GM06990 (cell line): Measurements from ENCODE around the gene SORCS1.

ENCODE experiments used
- DNase-seq: peaks from one replicate; pipeline ENCODE4 v3.0.0-alpha.2; 2011; ENCODE audit not compliant: insufficient read length; ENCODE audit errors: extremely low read depth
- H3K27me3 ChIP-seq: replicated peaks from 2 replicates; pipeline ENCODE4 v1.6.0; 2011; ENCODE audit warnings: low read length; ENCODE audit not compliant: control insufficient read depth, insufficient read depth
- H3K36me3 ChIP-seq: 2 replicates; pipeline ENCODE4 v1.5.1; 2011; ENCODE audit warnings: low read length; ENCODE audit not compliant: control insufficient read depth, insufficient read depth
- H3K4me3 ChIP-seq: replicated peaks from 2 replicates; pipeline ENCODE4 v1.5.1; 2011; ENCODE audit warnings: low read depth, mild to moderate bottlenecking, control low read depth, low read length
- CTCF ChIP-seq: IDR thresholded peaks from 2 replicates; pipeline ENCODE4 v1.5.1; 2011; ENCODE audit warnings: low read length, control low read depth, mild to moderate bottlenecking, inconsistent platforms; ENCODE audit not compliant: insufficient read depth, poor library complexity, severe bottlenecking

The SORCS1 gene

GRCh38 chr10:107139237-107139636 lies 25.3 kb downstream of the SORCS1 start:
- TF ChIP-seq CTCF, result no peak
- Histone ChIP-seq H3K36me3 (no peaks in the 10 kb centered on the region), H3K27me3 (no peaks in the 10 kb centered on the region), H3K4me3 (no peak overlapping the region)
- no peak for DNase-seq

- no peak for DNase-seq
- H3K4me3 ChIP-seq, result no peak overlapping the region
- H3K36me3 ChIP-seq, result no peaks in the 10 kb centered on the region
- H3K27me3 ChIP-seq, result no peaks in the 10 kb centered on the region
- no peak for TF ChIP-seq CTCF
These were observed 30.9 kb downstream of the SORCS1 start for GRCh38 chr10:107133656-107134055.

- Histone ChIP-seq H3K27me3 (no peaks in the 10 kb centered on the region), H3K36me3 (no peaks in the 10 kb centered on the region), H3K4me3 (no peak overlapping the region)
- TF ChIP-seq CTCF, result no peak
- no peak for DNase-seq
These were observed 35.5 kb downstream of the SORCS1 start for GRCh38 chr10:107129000-107129399.

- no peaks in the 10 kb centered on the region for H3K36me3 ChIP-seq
- no peaks in the 10 kb centered on the region for H3K27me3 ChIP-seq
- no peak overlapping the region for H3K4me3 ChIP-seq
- no peak for DNase-seq
- no peak for TF ChIP-seq CTCF
These were observed 37.9 kb downstream of the SORCS1 start for GRCh38 chr10:107126512-107127065.

GRCh38 chr10:107122703-107123102 lies 41.8 kb downstream of the SORCS1 start:
- no peak for TF ChIP-seq CTCF
- Histone ChIP-seq H3K27me3 (no peaks in the 10 kb centered on the region), H3K4me3 (no peak overlapping the region), H3K36me3 (no peaks in the 10 kb centered on the region)
- DNase-seq, result no peak

- no peaks in the 10 kb centered on the region for H3K27me3 ChIP-seq
- TF ChIP-seq CTCF, result no peak
These were observed 45.6 kb downstream of the SORCS1 start for GRCh38 chr10:107118866-107119265.

More at GRCh38 chr10:107118866-107119265, 45.6 kb downstream of the SORCS1 start:
- no peak for DNase-seq
- Histone ChIP-seq H3K36me3 (no peaks in the 10 kb centered on the region), H3K4me3 (no peak overlapping the region)
